Kidney tubule cell (primary cell): Measurements from ENCODE around the gene DPP10.
"Not testable (repeated sequence)": the region's sequence is repeated elsewhere in the genome, so short reads cannot be mapped to it uniquely, and the experiment has no call there.

ENCODE experiments used
- DNase-seq: peaks from one replicate; pipeline ENCODE4 v3.0.0-alpha.2; 2018; ENCODE audit warnings: low spot score

DPP10 gene

DNA sequence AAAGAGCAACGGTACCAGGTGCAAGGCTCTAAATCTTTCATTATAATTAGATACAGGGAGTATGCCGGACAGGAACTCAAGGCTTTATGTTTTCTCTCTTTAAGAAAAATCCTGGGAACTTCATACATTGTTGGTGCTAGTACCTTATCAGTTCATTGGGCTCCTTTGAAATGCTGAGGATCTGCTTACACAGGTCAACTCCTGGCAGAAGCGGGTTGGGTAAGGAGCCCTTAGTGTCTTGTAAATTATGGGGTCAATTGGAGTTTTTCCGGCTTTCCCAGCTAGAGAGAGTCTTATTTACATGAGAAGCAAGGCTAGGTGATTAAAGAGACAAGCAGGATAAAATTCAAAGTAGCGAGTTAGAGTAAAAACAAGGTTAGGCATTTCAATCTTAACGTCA, 998.3 kb downstream of the DPP10 start:
- DNase-seq, result not testable (repeated sequence)

- no peak for DNase-seq
Measured at GRCh38 chr2:115443539-115444185, 1001.2 kb downstream of the DPP10 start.

- no peak for DNase-seq
Measured at GRCh38 chr2:115460008-115460407, 1017.6 kb downstream of the DPP10 start.

- no peak for DNase-seq
Measured at GRCh38 chr2:115480741-115481140, 1038.3 kb downstream of the DPP10 start.

DNA sequence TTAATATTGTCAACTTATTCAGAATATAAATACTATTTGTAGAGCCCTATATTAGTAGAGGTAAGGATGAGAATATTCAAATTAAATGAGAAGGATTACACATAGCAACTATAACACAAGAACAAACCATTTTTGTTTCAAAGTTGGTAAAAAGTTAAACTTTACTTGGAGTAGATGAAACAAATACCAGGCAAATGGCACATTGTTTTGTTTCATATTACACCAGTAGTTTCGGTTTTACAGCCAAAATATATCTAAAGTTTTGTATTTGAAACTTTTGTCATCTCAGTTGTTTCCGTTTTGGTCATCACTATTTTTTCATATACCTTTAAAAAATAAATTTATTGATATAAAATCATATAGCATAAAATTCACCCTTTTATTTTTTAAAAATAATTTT, 1039.4 kb downstream of the DPP10 start:
- no peak for DNase-seq

DNA sequence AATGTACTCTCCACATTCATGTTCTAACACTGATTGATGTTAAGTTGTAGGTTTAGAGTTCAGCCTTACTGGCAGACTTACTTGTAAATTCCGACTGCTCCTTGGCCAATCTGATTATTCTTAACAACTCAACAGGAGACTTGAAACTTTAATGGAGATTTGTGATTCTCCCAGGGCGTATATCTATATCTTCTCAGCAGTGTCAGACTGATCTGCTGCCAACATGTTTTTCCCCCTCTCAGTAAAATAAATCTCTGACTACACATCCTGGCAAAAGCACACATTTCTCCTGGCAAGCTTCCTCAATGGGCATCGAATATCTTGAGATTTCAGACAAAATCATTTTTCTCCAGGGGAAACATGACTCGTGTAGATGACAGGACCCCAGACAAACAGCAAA, 1041.2 kb downstream of the DPP10 start:
- no peak for DNase-seq

DNA sequence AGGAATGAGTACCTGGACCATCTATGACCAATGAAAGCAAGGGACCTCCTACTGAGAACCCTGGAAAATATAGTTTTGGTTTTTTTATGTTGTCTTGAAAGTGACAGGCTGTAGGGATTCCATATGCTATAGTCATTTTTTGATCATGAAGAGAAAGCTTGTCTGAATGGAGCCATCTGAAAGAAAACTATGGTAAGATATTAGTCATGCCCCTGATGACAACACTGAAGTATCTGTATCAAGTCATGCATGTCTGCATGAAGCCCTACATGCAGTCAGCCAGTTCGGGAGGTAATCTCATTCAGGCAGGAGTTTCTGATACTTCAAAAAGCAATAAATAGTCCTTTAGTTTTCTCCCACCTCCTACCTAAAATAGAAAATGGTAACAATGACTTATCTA, 1042.0 kb downstream of the DPP10 start:
- peak; percentile 81 for DNase-seq

GRCh38 chr2:115484983-115485382, 1042.5 kb downstream of the DPP10 start:
- no peak for DNase-seq

DNA sequence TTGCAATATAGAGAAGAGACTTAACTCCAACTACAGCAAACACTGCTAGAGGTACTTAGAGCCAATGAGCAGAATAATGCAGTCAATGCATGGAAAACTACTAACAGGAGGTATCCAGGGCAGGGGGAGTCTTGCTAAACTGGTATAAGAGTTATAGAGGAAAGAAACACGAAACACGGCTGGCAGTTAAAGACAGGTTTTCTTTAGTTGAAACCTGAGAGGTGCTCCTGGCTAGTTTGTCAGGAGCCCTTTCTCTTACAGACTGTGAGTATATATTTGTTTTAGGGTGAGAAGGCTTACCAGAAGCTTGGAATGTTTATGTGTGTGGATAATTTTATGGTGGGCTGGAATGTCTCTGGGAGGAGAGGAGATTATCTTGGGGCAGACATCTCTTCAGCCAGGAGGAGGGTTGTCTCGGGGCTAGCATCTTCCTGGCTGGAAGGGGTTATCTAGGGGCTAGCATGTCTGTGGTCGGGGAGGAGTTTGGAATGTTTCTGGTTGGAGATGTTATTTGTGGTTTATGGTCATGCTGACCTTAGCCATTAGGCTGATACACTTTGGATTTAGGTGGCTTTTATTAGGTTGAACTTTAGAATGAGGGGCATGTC, 1048.8 kb downstream of the DPP10 start:
- no peak for DNase-seq

- no peak for DNase-seq
Measured at GRCh38 chr2:115505331-115505730, 1062.9 kb downstream of the DPP10 start.

DNA sequence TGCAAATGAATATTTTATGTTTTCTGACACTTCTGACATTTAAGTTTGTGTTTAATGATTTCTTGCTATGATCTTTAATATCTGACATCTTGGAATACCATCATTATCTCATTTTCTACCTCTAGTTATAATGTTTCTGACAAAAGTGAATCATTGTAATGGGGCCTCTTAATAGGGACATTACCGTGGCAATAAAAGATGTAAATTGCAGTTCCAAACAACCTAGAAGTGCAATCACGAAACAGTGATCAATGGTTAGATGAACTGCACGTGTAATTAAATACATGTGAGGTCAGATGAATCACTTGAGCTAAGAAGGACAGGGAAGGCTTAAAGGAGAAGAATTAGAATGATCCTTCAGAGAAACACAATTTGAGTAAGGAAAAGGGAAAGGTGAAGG, 1078.3 kb downstream of the DPP10 start:
- DNase-seq, result no peak

- DNase-seq, result no peak
Measured at GRCh38 chr2:115524452-115524851, 1082.0 kb downstream of the DPP10 start.

GRCh38 chr2:115529627-115530026, 1087.2 kb downstream of the DPP10 start:
- DNase-seq, result no peak

DNA sequence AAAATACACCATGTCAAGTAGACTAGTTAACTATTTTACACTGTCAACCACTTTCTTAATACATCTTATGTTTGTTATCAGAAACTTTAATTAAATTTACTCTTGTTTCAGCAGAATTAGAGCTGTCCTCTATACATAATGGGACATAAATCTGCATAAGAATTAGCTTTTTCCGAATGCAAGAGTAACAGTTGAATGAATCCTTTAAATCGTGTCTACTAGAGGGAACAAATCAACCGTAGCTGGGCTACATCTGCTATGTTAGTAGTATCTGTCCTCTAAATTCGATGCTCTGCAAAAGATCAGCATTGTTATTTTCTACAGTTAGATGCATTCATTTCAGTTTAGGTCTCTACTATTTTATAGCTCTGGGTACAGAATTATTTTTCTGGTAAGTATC, 1090.6 kb downstream of the DPP10 start:
- no peak for DNase-seq

- DNase-seq, result no peak
Measured at GRCh38 chr2:115541814-115542213, 1099.4 kb downstream of the DPP10 start.

DNA sequence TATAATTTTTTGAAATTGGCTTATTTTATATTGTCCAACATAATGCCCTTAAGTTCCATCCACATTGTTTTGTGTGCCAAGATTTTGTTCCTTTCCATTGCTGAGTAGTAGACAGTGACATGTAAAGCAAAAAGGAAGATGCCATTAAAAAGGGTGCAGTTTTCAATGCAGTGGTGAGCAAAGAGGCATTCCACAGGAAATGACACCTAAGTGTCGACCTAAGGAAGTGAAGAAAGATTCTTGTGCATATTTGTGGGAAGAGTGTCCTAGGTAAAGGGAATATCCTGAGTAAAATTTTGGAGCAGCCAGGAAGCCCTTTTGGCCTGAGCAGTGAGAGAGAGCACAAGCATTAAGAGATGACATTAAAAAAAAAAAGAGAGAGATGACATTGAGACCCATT, 1099.9 kb downstream of the DPP10 start:
- peak; percentile 1 for DNase-seq

- DNase-seq, result no peak
Measured at GRCh38 chr2:115543024-115543423, 1100.6 kb downstream of the DPP10 start.

- DNase-seq, result no peak
Measured at GRCh38 chr2:115543461-115543860, 1101.0 kb downstream of the DPP10 start.

DNA sequence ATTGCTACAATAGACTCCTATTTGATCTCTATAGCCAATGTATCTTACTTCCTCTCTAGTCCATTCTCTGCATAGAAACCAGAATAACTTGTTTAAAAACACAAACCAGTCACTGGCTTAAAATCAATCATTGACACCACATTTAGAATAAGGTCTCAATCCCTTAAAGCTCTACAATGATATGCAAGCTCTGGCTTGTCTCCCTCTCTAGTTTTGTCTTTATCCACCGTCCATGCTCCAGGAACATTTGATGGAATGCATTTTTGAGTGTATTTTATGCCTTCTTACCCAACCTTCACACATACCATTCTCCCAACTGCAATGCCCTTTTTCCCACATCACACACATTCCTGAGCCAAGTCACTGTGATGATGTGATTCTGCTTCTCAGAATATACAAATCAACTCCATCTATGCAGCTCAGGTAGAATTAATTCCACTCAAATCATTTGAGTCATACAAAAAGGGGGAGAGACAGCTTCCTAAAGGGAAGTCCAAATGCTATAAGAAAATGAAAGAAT, 1107.2 kb downstream of the DPP10 start:
- peak; percentile 58 for DNase-seq

DNA sequence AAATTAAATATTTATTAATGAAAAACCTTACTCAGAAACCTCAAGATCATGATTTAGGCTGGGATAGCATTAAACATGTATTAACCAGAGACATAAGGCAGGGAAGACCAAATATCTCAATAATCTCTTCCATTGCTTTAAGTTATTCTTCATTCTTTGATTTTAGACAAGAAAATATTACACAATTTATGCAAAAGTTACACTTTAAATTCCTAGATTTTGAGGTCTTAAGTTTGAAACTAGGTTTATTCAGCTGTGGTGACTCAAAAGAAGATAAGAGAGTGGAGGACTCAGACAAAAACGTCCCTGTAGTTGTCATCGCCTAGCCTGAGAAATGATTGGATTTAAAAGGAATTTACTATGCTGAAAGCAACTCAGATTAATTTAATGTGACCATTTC, 1110.3 kb downstream of the DPP10 start:
- no peak for DNase-seq

DNA sequence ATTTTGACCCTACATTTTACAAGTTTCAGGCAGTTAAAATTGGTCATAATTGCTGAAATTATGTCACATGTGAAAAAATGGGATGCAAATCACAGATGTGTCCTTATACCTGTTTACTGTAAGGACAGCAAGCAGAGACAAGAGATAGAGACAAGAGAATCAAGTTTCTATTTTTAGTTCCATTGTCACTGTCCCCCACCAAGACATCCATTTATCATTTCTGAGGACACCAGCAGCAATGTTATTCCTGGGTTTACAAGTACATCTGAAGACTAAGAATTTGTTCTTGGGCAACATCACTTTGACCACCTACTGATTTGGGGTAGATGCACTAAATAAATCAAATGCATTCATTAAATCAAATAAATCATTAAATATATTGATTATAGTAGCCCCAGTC, 1111.7 kb downstream of the DPP10 start:
- no peak for DNase-seq

DNA sequence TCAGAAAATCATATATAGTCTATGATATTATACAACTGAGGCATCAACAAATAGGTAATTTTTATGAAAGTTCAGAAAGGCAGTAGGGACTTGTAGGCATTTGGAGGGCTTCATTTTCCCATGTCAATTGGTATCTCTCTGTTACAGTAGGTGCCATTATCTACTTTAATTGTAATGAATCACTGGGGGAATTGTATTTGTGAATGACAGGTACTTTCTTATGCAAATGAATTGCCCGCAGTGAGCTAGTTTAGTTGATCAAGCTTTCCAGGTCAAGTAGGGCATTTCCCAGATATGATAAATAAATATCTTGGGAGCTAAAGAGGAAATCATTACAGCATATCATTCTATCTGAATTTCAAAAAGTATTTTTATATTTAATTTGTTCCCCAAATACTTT, 1116.3 kb downstream of the DPP10 start:
- DNase-seq, result no peak

- peak; percentile 82 for DNase-seq
Measured at GRCh38 chr2:115560666-115561065, 1118.2 kb downstream of the DPP10 start.

- DNase-seq, result no peak
Measured at GRCh38 chr2:115568643-115569042, 1126.2 kb downstream of the DPP10 start.
